ENCODE results near the gene RPL39. TPM values are rescaled to one million over a fixed set of nuclear protein-coding genes. Genes with fewer than 3 reads are reported as not detected.

The RPL39 gene
- total and polyA plus RNA-seq, 10 of the 15 experiments (the other 5 are each of a cell fraction or from before 2014, with no cell fraction given): 1,792 to 6,541 (median 3,667) TPM

DNA sequence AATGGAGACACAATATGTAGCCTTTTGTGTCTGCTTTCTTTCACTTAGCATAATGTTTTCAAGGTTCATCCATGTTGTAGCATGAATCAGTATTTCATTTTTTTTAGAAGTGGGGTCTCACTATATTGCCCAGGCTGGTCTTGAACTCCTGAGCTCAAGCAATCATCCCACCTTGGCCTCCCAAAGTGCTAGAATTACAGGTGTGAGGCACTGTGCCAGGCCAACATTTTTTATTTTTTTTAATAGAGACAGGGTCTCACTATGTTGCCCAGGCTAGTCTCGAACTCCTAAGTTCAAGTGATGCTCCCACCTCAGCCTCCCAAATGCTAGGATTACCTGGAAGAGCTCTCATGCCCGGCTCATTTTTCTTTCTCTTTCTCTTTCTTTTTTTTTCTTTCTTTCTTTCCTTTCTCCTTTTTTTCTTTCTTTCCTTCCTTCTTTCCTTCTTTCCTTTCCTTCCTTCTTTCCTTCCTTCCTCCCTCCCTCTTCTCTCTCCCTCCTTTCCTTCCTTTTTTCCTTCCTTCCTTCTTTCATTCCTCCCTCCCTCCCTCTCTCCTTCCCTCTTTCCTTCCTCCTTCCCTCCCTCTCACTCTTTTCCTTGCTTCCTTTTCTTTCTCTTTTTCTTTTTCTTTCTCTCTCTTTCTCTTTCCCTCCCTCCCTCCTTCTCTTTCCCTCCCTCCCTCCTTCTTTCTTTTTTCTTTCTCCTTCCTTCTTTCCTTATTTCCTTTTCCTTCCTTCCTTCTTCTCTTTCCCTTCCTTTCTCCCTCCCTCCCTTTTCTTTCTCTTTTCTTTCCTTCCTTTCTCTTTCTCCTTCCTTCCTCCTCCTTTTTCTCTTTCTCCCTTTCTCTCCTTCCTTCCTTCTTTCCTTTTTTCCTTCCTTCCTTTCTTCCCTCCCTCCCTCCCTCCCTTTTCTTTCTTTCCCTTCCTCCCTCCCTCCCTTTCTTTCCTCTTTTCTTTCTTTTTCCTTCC, 10.1 kb upstream of the RPL39 start:
- no peak overlapping the region for H3K9ac ChIP-seq (ENCODE audit: control insufficient read depth, insufficient read depth, low read length)
- no peak overlapping the region for H2AFZ ChIP-seq (ENCODE audit: control insufficient read depth, low read depth, low read length)
- 57% methylated on average over 2 of the region's 2 CpGs for WGBS (ENCODE audit: insufficient coverage, insufficient replicate concordance, low lambda C conversion rate, missing lambda C conversion rate)
- POLR2A ChIA-PET: interaction anchor here (0.6 kb wide), 1 partner anchor 51 kb away, joined by 3 read pairs; no protein-coding TSS in a partner anchor
- H3K36me3 ChIP-seq (ENCODE audit: control insufficient read depth in 2 of 2, insufficient read depth in 2 of 2, low read length in 1 of 2): no peaks in the 10 kb centered on the region
- RAD21 ChIA-PET (ENCODE audit: unreplicated experiment): no interaction called here
- H3K4me1 ChIP-seq (ENCODE audit: control insufficient read depth, insufficient read depth, low read length): no peaks in the 10 kb centered on the region
- H3K9me3 ChIP-seq (replicated peaks; ENCODE audit: control insufficient read depth, insufficient read depth, low read length): no peaks in the 10 kb centered on the region
- no peak overlapping the region for H3K27ac ChIP-seq (ENCODE audit: control insufficient read depth, insufficient read depth)
- FAIRE-seq (no peak), DNase-seq (ENCODE audit: low read depth, low spot score) (no peak), ATAC-seq (no peak)
- H3K27me3 ChIP-seq (replicated peaks in 1 of 2; ENCODE audit: control insufficient read depth in 2 of 2, insufficient read depth in 2 of 2, low read length in 1 of 2): no peaks in the 10 kb centered on the region
- no TSS peak for BruUV-seq (replicated peaks)
- intact Hi-C loops (cut with micrococcal nuclease; ENCODE audit: unreplicated experiment) (no loop called here), in situ Hi-C loops (cut with MboI) (no loop called here)
- H3K4me3 ChIP-seq: no peak overlapping the region
- H4K20me1 ChIP-seq (ENCODE audit: control insufficient read depth, insufficient read depth): no peaks in the 10 kb centered on the region
- no peaks in the 10 kb centered on the region for H3K79me2 ChIP-seq (ENCODE audit: control insufficient read depth, insufficient read depth, low read length)
- CTCF ChIA-PET: interaction anchor here (0.6 kb wide), 1 partner anchor 317 kb away, joined by 3 read pairs; no protein-coding TSS in a partner anchor
- SMC1A ChIA-PET (ENCODE audit: uncharacterized antibody, unreplicated experiment): no interaction called here
- no peak overlapping the region for H3K4me2 ChIP-seq (ENCODE audit: control insufficient read depth, insufficient read depth)
- TF ChIP-seq, protein P1, sequence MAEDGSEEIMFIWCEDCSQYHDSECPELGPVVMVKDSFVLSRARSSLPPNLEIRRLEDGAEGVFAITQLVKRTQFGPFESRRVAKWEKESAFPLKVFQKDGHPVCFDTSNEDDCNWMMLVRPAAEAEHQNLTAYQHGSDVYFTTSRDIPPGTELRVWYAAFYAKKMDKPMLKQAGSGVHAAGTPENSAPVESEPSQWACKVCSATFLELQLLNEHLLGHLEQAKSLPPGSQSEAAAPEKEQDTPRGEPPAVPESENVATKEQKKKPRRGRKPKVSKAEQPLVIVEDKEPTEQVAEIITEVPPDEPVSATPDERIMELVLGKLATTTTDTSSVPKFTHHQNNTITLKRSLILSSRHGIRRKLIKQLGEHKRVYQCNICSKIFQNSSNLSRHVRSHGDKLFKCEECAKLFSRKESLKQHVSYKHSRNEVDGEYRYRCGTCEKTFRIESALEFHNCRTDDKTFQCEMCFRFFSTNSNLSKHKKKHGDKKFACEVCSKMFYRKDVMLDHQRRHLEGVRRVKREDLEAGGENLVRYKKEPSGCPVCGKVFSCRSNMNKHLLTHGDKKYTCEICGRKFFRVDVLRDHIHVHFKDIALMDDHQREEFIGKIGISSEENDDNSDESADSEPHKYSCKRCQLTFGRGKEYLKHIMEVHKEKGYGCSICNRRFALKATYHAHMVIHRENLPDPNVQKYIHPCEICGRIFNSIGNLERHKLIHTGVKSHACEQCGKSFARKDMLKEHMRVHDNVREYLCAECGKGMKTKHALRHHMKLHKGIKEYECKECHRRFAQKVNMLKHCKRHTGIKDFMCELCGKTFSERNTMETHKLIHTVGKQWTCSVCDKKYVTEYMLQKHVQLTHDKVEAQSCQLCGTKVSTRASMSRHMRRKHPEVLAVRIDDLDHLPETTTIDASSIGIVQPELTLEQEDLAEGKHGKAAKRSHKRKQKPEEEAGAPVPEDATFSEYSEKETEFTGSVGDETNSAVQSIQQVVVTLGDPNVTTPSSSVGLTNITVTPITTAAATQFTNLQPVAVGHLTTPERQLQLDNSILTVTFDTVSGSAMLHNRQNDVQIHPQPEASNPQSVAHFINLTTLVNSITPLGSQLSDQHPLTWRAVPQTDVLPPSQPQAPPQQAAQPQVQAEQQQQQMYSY (CRISPR knock-in tag; IDR thresholded peaks at IDR 0.05): no peak
- TF ChIP-seq POLR2A (IDR thresholded peaks at IDR 0.05; ENCODE audit: low read depth, low read length) (no peak), POLR2AphosphoS5 (IDR thresholded peaks at IDR 0.05; ENCODE audit: low read length) (no peak), BMI1 (IDR thresholded peaks at IDR 0.05; ENCODE audit: borderline replicate concordance) (no peak), CHD2 (IDR thresholded peaks at IDR 0.05; ENCODE audit: borderline replicate concordance, low read depth, low read length) (no peak), FOXM1 (IDR thresholded peaks at IDR 0.05; ENCODE audit: low read depth, low read length) (no peak), FOS (IDR thresholded peaks at IDR 0.05; ENCODE audit: borderline replicate concordance, extremely low read depth, insufficient read length) (no peak), NFIC (IDR thresholded peaks at IDR 0.05; ENCODE audit: low read depth, low read length) (no peak), RBBP5 (conservative IDR thresholded peaks at IDR 0.05) (no peak), PAX5 (IDR thresholded peaks at IDR 0.05; ENCODE audit: borderline replicate concordance, low read depth, low read length) (no peak), ZNF217 (IDR thresholded peaks at IDR 0.05) (no peak)
- TF ChIP-seq, protein P2, sequence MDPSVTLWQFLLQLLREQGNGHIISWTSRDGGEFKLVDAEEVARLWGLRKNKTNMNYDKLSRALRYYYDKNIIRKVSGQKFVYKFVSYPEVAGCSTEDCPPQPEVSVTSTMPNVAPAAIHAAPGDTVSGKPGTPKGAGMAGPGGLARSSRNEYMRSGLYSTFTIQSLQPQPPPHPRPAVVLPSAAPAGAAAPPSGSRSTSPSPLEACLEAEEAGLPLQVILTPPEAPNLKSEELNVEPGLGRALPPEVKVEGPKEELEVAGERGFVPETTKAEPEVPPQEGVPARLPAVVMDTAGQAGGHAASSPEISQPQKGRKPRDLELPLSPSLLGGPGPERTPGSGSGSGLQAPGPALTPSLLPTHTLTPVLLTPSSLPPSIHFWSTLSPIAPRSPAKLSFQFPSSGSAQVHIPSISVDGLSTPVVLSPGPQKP (IDR thresholded peaks at IDR 0.05; ENCODE audit: low read depth, low read length): no peak
- TF ChIP-seq, protein P3, sequence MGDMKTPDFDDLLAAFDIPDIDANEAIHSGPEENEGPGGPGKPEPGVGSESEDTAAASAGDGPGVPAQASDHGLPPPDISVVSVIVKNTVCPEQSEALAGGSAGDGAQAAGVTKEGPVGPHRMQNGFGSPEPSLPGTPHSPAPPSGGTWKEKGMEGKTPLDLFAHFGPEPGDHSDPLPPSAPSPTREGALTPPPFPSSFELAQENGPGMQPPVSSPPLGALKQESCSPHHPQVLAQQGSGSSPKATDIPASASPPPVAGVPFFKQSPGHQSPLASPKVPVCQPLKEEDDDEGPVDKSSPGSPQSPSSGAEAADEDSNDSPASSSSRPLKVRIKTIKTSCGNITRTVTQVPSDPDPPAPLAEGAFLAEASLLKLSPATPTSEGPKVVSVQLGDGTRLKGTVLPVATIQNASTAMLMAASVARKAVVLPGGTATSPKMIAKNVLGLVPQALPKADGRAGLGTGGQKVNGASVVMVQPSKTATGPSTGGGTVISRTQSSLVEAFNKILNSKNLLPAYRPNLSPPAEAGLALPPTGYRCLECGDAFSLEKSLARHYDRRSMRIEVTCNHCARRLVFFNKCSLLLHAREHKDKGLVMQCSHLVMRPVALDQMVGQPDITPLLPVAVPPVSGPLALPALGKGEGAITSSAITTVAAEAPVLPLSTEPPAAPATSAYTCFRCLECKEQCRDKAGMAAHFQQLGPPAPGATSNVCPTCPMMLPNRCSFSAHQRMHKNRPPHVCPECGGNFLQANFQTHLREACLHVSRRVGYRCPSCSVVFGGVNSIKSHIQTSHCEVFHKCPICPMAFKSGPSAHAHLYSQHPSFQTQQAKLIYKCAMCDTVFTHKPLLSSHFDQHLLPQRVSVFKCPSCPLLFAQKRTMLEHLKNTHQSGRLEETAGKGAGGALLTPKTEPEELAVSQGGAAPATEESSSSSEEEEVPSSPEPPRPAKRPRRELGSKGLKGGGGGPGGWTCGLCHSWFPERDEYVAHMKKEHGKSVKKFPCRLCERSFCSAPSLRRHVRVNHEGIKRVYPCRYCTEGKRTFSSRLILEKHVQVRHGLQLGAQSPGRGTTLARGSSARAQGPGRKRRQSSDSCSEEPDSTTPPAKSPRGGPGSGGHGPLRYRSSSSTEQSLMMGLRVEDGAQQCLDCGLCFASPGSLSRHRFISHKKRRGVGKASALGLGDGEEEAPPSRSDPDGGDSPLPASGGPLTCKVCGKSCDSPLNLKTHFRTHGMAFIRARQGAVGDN (IDR thresholded peaks at IDR 0.05): no peak
- TF ChIP-seq, protein P4, sequence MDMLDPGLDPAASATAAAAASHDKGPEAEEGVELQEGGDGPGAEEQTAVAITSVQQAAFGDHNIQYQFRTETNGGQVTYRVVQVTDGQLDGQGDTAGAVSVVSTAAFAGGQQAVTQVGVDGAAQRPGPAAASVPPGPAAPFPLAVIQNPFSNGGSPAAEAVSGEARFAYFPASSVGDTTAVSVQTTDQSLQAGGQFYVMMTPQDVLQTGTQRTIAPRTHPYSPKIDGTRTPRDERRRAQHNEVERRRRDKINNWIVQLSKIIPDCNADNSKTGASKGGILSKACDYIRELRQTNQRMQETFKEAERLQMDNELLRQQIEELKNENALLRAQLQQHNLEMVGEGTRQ (IDR thresholded peaks at IDR 0.05; ENCODE audit: borderline replicate concordance, low read depth, low read length): no peak
